SIG-M5 (cell line): Measurements from ENCODE around the gene BLOC1S4.
"Not testable (repeated sequence)": the region's sequence is repeated elsewhere in the genome, so short reads cannot be mapped to it uniquely, and the experiment has no call there.

ENCODE experiments used
- DNase-seq: peaks from one replicate; lab custom pipeline; 2025; lab: John Stamatoyannopoulos, UW

Gene BLOC1S4

DNA sequence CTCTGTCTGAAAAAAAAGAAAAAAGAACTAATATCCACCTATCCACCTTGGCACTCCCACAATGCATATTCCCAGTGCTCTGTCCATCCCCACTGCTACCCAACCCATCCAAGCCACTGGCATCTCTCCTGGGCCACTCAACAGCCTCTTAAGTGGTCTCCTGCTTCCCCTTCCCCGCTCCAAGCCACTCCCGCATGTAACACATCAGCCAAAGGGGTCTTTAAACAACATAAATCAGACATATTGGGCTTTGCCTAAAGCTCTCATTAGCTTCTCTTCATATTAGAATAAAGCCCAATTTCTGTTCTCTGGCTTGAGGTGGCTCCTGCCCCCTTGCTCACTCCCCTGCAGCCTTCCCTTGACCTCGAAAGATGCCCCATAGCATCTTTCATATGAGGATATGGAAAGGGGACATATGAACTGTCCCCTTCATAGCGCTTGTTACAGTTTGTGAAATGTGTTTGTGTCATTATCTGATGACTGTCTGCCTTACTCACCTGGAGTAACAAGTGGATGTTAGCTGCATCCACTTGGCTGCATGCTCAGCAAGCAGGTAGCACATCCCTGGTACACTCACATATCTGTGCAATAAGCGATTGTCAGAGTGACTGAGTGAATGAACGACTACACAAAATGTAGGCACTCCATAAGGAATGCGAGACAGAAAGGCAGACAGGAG, 3.1 kb downstream of the BLOC1S4 start:
- DNase-seq = no peak

DNA sequence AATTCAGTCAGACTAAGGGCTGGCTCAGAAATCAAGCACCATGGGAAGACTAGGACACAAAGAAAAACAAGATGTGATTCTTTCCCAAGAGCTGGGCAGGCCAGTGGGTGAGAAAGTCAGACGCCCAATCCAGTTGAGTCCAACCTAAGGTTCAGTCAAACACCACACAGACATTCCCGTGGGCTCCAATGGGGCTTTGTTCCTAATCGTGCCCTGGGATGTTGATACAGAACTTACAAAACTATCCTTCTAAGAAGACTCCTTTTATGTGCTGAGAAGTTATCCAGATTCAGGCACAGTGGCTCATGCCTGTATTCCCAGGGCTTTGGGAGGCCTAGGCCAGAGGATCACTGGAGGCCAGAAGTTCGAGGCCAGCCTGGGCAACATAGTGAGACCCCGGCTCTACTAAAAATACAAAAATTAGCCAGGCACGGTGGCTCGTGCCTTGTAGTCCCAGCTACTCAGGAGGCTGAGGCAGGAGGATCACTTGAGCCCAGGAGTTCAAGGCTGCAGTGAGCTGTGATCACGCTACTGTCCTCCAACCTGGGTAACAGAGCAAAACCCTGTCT, 3.7 kb downstream of the BLOC1S4 start:
- DNase-seq = no peak

DNA sequence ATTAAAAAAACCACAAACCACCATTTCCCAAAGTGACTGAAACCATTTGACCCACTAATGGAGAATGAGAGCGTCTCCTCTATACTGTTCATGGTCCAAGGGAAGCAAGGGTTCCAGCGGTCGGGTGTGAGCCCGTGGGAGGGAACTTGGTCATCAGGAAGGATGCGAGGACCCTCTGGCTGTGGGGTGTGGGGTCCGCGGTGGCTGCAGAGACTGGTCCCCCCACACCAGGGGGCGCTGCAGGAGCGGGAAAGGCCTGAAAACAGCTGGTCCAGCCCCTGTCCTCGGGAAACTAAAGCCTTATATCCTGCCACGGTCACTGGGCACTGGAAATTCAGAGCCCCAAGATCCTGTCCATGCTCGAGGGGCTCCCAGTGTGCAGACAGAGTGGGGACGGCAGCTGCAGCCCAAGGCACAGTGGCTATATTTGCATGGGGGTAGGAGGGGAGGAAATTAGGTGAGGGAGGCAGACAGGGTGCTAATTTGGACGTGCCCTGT, 4.3 kb downstream of the BLOC1S4 start:
- no peak for DNase-seq

DNA sequence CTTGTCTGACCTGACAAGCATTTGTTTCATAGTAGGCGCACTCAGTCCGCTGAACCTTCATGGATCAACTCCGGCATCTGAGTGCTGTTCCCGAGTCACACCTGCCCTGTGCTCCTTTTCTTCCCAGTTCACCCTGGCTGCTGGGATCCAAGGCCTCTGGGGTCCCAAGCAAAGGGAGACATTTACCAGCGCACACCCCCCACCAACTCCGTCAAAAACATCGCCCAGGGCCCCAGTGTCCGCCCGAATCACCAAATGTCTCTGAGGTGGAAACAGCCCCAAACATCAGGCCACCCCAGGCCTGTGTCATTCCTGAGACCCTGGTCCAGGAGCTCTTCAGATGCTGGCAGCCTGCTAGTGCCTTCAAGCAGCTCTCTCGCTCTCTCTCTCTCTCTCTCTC, 5.1 kb downstream of the BLOC1S4 start:
- DNase-seq = no peak

GRCh38 chr4:6722891-6723290, 6.9 kb downstream of the BLOC1S4 start:
- no peak for DNase-seq

- no peak for DNase-seq
Measured at GRCh38 chr4:6723851-6724250, 7.9 kb downstream of the BLOC1S4 start.

DNA sequence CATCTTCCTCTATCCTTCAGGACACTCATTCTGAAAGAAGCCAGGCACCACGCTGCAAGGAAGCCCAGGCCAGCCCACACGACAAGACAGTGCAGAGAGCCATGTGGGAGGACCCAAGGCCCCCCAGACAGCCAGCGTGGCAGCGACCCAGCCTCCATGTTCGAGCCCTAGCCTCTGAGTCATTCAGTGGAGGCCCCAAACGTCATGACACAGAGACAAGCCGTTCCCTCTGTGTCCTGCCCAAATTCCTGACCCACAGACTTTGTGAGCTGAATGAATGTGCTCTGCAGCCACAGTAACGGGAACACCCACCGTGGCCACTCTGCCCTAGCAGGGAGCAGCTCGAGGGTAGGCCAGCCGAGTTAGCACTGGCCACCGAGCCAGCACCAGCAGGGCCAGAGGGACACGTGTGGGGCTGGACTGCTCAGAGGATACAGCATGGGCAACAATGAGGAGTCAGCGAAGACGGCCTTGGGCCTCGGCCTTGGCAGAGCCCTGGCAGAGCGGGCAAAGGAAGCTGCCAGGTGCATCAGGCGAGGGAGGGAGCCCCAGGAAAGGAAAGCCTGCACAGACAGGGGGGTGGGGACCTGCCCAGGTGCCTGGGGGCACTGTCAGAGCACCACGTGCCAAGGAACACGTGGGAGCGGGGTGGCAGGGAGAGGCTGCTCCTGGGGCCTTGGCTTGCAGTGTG, 8.6 kb downstream of the BLOC1S4 start:
- no peak for DNase-seq

GRCh38 chr4:6725427-6725961, 9.5 kb downstream of the BLOC1S4 start:
- not testable (repeated sequence) for DNase-seq

- DNase-seq = no peak
Measured at GRCh38 chr4:6727081-6727942, 11.3 kb downstream of the BLOC1S4 start.

DNA sequence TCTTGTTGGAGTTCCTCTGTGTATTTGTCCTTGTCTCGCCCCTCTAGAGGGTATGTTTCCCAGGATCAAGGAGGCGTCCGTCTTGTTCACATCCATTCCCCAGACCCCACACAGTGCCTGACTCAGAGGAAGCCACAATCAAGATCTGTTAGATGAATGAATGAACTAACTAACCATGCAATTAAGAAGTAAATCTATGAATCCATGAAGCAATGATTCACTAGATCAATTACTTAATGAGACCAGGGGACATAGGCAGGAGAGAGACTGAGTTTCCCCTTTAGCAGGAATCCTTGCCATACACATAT, 11.9 kb downstream of the BLOC1S4 start:
- no peak for DNase-seq

DNA sequence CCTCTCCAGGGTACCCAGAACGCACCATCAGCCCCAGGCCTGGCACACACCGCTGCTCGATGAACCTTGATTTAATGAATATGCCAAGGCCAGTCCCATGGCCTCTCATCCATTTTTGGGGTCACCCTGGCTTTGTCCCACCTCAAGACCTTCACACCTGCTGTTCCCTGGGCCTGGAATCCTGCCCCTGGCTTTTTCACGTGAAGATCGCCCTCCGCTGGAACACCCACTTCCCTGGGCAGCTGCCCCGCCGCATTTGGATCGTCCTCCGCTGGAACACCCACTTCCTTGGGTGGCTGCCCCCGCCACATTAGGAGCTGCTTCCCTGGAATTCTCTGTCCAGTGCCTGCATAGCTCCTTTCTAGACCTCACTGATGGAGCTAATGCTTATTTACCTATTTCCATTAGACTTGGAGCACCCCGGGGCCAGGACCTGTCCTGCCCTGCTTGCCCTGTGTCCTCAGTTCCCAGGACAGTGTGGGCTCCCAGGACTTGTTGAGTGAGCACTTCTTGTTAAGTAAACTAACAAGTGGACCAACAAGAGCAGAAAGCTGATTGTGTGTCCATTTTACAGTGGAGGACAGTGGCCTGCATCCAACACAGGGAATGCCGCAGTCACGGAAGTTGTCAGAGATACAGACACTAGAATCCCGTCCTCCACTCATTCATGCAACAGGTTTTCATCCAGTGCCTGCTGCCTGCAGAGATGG, 12.5 kb downstream of the BLOC1S4 start:
- no peak for DNase-seq

GRCh38 chr4:6730603-6731317, 14.8 kb downstream of the BLOC1S4 start:
- DNase-seq = no peak

DNA sequence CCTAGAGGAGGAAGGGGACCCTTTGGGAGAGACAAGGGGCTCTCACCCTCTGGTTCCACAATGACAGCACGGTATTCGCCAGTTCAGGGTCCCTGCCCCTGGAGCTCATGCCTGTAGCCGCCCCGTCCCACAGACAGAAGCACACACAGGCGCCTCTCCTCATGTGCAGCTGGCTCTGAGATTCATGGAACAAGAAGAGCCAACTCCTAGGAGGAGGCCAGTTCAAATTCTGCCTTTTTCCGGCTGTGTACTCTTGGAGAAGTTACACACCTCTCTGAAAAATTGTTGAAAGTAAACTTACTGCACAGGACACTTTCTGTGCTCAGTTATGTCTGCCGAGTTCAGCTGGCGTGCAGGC, 15.3 kb downstream of the BLOC1S4 start:
- DNase-seq = no peak

DNA sequence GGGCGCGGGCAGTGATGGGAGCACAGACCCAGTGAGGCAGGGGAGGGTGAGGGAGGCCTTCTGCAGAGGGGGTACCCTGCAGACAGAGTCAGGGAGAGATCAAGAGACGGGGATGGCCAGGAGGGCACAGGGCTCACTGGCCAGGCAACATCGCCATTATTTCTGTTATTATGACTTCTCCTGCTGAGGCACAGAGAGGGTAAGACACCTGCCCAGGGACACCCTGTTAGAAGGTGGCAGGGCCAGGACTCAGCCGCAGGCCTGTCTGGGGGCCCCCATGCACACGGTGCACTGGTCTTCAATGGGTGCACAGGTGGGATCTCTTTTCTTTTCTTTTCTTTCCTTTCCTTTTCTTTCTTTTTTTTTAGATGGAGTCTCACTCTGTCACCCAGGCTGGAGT, 15.8 kb downstream of the BLOC1S4 start:
- DNase-seq = no peak

DNA sequence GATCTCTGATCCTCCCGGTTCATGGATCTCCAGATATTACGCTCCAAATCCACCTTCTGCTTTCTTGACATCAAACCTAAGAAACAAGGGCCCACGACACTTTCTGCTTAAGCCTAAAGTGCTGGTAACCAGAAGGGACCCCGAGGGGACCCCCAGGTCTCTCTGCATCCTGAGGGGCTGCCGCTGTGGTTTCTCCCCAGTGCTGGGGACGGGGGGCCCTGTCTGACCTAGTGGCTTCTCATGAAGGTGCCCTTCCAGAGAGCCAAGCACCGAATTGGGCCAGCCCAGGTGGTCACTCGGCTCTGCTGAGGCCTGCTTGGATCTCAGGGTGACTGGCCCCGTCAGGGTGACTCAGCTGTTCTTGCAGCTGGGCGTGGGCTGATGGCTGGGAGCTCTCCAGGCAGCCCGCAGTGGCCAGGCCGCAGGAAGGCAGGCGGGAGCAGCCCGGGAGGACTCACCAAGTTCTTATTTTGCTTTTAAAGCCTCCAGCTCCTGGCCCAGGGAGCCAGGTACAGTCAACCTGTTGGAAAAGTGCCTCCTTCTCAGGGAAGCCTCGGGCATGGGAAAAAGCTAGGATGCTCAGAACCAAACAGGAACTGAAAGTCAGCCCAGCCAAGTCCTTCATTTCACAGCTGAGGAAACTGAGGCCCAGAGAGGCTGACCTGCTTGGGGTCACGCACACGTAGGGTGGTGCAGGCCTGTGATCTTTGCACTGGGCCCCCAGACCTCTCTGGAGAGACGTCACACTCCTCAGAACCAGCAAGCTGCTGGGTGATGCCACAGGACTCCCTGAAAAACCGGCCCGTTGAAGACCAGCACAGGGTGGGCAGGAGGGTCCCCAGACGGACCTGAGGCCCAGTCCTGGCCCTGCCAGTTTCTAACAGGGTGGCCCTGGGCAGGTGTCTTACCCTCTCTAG, 16.7 kb downstream of the BLOC1S4 start:
- DNase-seq = no peak

- DNase-seq = no peak
Measured at GRCh38 chr4:6733358-6734164, 17.6 kb downstream of the BLOC1S4 start.

- DNase-seq = no peak
Measured at GRCh38 chr4:6734165-6734786, 18.3 kb downstream of the BLOC1S4 start.

GRCh38 chr4:6739920-6740319, 23.9 kb downstream of the BLOC1S4 start:
- DNase-seq = no peak

DNA sequence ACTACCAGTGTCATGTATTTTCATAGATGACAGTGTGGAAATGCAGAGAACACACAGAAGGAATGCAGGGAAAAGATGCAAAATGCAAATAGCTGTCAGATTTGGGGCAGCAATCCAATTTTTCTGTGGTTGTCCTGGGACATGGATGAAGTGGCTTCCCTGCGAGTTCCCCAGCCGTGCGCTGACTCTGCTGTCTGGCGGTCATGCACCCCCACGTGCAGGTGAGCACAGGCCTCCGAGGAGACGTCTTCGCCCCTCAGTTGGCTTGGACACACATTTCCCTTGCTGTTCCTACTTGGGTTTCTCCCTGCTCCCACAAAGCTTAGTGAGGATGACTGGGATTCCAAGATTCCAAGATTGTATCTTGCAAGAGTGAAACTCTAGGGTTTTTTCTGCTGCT, 24.4 kb downstream of the BLOC1S4 start:
- DNase-seq = no peak
